ENCODE data around the gene GARIN3. TPM values are rescaled to one million over a fixed set of nuclear protein-coding genes. Genes with fewer than 3 reads are reported as not detected.
"Not testable (repeated sequence)": the region's sequence is repeated elsewhere in the genome, so short reads cannot be mapped to it uniquely, and the experiment has no call there.

GARIN3 gene
- total RNA-seq, 2 experiments from 2014 or later: not detected

DNA sequence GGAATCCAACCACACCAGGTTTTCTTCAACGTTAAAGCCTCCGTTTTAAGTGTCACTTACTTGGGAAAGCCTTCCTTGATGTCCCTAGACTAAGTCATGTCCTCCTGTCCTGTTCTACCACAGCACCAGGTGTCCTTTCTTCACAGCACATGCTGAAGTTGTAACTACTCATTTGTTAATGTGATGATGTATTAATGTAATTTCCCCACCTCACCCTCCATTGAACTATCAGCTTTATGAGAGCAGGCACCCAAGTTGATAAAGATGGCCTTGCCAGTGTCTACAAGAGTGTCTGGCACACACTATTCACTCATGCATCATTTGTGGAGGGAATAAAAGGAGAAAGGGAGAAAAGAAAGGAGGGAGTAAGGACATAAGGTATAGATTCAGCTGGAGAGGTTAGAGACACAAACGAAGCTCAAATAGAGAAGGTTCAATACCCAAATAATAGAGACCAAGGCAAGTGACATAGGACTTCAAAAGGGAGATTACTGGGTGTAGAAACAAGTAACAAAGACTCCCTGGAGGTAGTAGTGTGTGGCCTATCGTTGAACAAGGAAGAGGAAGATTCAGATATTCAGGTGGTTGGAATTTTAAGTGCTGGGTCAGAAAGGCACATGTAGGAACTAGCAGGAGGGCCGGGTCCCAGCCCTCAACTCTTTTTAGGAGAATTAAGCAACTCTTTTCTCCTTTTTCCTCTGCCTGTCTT is 21.1 kb upstream of the GARIN3 start:
- no peaks in the 10 kb centered on the region for H3K4me1 ChIP-seq (ENCODE audit: insufficient read depth, low read length, poor library complexity, severe bottlenecking)
- H3K9me3 ChIP-seq (ENCODE audit: low read length): no peaks in the 10 kb centered on the region
- ChIA-PET CTCF (ENCODE audit: unreplicated experiment) (no interaction called here), POLR2A (interaction anchor here (0.9 kb wide), 1 partner anchor 150 kb away, joined by 3 read pairs; no protein-coding TSS in a partner anchor)
- no peak overlapping the region for H3K4me3 ChIP-seq (ENCODE audit: low read depth, low read length, poor library complexity, severe bottlenecking)
- DNase-seq (ENCODE audit: low spot score): no peak
- intact Hi-C loops (cut with micrococcal nuclease; ENCODE audit: unreplicated experiment): loop anchor here (2.0 kb wide), 1 partner anchor 44 kb away; no protein-coding TSS in a partner anchor
- no TSS peak for BruUV-seq (replicated peaks)
- TF ChIP-seq, protein P1, sequence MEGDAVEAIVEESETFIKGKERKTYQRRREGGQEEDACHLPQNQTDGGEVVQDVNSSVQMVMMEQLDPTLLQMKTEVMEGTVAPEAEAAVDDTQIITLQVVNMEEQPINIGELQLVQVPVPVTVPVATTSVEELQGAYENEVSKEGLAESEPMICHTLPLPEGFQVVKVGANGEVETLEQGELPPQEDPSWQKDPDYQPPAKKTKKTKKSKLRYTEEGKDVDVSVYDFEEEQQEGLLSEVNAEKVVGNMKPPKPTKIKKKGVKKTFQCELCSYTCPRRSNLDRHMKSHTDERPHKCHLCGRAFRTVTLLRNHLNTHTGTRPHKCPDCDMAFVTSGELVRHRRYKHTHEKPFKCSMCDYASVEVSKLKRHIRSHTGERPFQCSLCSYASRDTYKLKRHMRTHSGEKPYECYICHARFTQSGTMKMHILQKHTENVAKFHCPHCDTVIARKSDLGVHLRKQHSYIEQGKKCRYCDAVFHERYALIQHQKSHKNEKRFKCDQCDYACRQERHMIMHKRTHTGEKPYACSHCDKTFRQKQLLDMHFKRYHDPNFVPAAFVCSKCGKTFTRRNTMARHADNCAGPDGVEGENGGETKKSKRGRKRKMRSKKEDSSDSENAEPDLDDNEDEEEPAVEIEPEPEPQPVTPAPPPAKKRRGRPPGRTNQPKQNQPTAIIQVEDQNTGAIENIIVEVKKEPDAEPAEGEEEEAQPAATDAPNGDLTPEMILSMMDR (conservative IDR thresholded peaks at IDR 0.05; ENCODE audit: low read length): no peak
- TF ChIP-seq EZH2phosphoT487 (IDR thresholded peaks at IDR 0.05; ENCODE audit: borderline replicate concordance, low read depth, low read length): no peak
- no peaks in the 10 kb centered on the region for H3K79me2 ChIP-seq (ENCODE audit: insufficient read depth, low read depth, low read length)
- H2AFZ ChIP-seq (ENCODE audit: low read length): no peak overlapping the region
- H3K27ac ChIP-seq (ENCODE audit: low read depth, low read length, poor library complexity, severe bottlenecking): no peak overlapping the region
- H3K36me3 ChIP-seq (ENCODE audit: insufficient read depth, low read length): no peaks in the 10 kb centered on the region
- no peaks in the 10 kb centered on the region for H3K9me2 ChIP-seq (ENCODE audit: insufficient read depth, low read length)
- H3K4me2 ChIP-seq (ENCODE audit: low read length): no peak overlapping the region
- H4K20me1 ChIP-seq (ENCODE audit: insufficient read depth, low read length): no peaks in the 10 kb centered on the region

DNA sequence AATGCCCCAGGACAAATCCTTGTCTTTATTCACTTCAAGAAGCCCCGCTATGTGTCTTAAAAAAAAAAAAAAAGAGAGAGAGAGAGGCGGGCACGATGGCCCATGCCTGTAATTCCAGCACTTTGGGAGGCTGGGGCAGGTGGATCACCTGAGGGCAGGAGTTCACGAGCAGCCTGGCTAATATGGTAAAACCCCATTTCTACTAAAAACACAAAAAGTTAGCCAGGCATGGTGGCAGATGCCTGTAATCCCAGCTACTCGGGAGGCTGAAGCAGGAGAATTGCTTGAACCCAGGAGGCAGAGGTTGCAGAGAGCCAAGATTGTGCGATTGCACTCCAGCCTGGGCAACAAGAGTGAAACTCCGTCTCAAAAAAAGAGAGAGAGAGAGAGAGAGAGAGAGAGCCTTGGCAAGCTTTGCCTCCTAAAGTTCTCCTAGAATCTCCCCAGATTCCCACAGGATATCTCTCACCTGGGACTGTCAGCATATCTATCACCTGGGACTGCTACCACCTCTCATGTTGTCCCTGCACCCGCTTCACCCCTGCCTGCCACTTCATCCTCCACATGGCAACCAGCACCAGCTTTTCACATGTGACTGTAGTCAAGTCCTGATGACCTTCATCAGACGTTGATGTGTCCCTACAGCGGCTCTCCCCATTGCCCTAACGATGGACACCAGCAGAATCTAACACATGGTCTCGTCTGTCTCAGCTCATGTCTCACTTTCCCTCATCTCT is 20.4 kb upstream of the GARIN3 start:
- Histone ChIP-seq H3K4me3 (ENCODE audit: low read depth, low read length, poor library complexity, severe bottlenecking) (no peak overlapping the region), H3K4me2 (ENCODE audit: low read length) (no peak overlapping the region), H3K9me2 (ENCODE audit: insufficient read depth, low read length) (no peaks in the 10 kb centered on the region), H3K4me1 (ENCODE audit: insufficient read depth, low read length, poor library complexity, severe bottlenecking) (no peaks in the 10 kb centered on the region), H3K27ac (ENCODE audit: low read depth, low read length, poor library complexity, severe bottlenecking) (no peak overlapping the region), H2AFZ (ENCODE audit: low read length) (no peak overlapping the region), H3K79me2 (ENCODE audit: insufficient read depth, low read depth, low read length) (no peaks in the 10 kb centered on the region), H3K36me3 (ENCODE audit: insufficient read depth, low read length) (no peaks in the 10 kb centered on the region), H3K9me3 (ENCODE audit: low read length) (no peaks in the 10 kb centered on the region), H4K20me1 (ENCODE audit: insufficient read depth, low read length) (no peaks in the 10 kb centered on the region)
- DNase-seq (ENCODE audit: low spot score): no peak
- intact Hi-C loops (cut with micrococcal nuclease; ENCODE audit: unreplicated experiment): loop anchor here (2.0 kb wide), 1 partner anchor 44 kb away; no protein-coding TSS in a partner anchor
- ChIA-PET CTCF (ENCODE audit: unreplicated experiment) (no interaction called here), POLR2A (interaction anchor here (0.9 kb wide), 1 partner anchor 150 kb away, joined by 3 read pairs; no protein-coding TSS in a partner anchor)
- no TSS peak for BruUV-seq (replicated peaks)
- TF ChIP-seq, protein P1 (conservative IDR thresholded peaks at IDR 0.05; ENCODE audit: low read length): no peak

DNA sequence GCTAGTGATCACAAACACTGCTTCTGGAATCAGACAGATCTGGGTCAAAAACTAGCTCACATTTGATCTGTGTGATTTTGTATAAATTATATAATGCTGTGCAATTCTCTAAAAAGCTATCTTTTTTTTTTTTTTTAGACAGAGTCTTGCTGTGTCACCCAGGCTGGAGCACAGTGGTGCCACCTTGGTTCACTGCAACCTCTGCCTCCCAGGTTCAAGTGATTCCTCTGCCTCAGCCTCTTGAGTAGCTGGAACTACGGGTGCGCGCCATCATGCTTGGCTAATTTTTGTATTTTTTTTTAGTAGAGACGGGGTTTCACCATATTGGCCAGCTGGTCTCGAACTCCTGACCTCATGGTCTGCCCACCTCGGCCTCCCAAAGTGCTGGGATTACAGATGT is 19.1 kb upstream of the GARIN3 start:
- intact Hi-C loops (cut with micrococcal nuclease; ENCODE audit: unreplicated experiment); DNase-seq (ENCODE audit: low spot score); POLR2A ChIA-PET; H3K4me2 ChIP-seq (ENCODE audit: low read length); H3K27ac ChIP-seq (ENCODE audit: low read depth, low read length, poor library complexity, severe bottlenecking); H3K36me3 ChIP-seq (ENCODE audit: insufficient read depth, low read length); H3K9me2 ChIP-seq (ENCODE audit: insufficient read depth, low read length); H3K4me1 ChIP-seq (ENCODE audit: insufficient read depth, low read length, poor library complexity, severe bottlenecking); H3K4me3 ChIP-seq (ENCODE audit: low read depth, low read length, poor library complexity, severe bottlenecking); H4K20me1 ChIP-seq (ENCODE audit: insufficient read depth, low read length); BruUV-seq (replicated peaks); H3K9me3 ChIP-seq (ENCODE audit: low read length); H3K79me2 ChIP-seq (ENCODE audit: insufficient read depth, low read depth, low read length); H2AFZ ChIP-seq (ENCODE audit: low read length); CTCF ChIA-PET (ENCODE audit: unreplicated experiment): not testable (repeated sequence)

All from OCI-LY7 (cell line).